Measurements from ENCODE around the gene TUBGCP4. TPM values are rescaled to one million over a fixed set of nuclear protein-coding genes. Genes with fewer than 3 reads are reported as not detected.

The TUBGCP4 gene
- total RNA-seq, 1 donor from 2014 or later = 12.8 TPM

GRCh38 chr15:43361313-43361903 lies 9.5 kb upstream of the TUBGCP4 start:
- Histone ChIP-seq H3K36me3 (ENCODE audit: control insufficient read depth, insufficient read depth, low read length) (peaks cover 4% of the 10 kb centered on the region), H3K4me3 (ENCODE audit: low read depth, low read length) (no peak overlapping the region), H3K27me3 (ENCODE audit: control insufficient read depth, insufficient read depth, low read length) (no peaks in the 10 kb centered on the region)
- TF ChIP-seq CTCF (IDR thresholded peaks at IDR 0.05; ENCODE audit: insufficient read depth, low read length, poor library complexity, severe bottlenecking) = no peak
- no peak for DNase-seq (ENCODE audit: low read depth)

- TF ChIP-seq CTCF (IDR thresholded peaks at IDR 0.05; ENCODE audit: insufficient read depth, low read length, poor library complexity, severe bottlenecking) = no peak
- H3K4me3 ChIP-seq (ENCODE audit: low read depth, low read length) = peak overlapping the region; percentile 74
- DNase-seq (ENCODE audit: low read depth) = no peak
- H3K27me3 ChIP-seq (ENCODE audit: control insufficient read depth, insufficient read depth, low read length) = no peaks in the 10 kb centered on the region
- peaks cover 3% of the 10 kb centered on the region for H3K36me3 ChIP-seq (ENCODE audit: control insufficient read depth, insufficient read depth, low read length)
Observed at GRCh38 chr15:43370310-43370974, 459 bp upstream of the TUBGCP4 start.

- Histone ChIP-seq H3K27me3 (ENCODE audit: control insufficient read depth, insufficient read depth, low read length) (no peaks in the 10 kb centered on the region), H3K36me3 (ENCODE audit: control insufficient read depth, insufficient read depth, low read length) (peaks cover 2% of the 10 kb centered on the region), H3K4me3 (ENCODE audit: low read depth, low read length) (no peak overlapping the region)
- DNase-seq (ENCODE audit: low read depth) = no peak
- TF ChIP-seq CTCF (IDR thresholded peaks at IDR 0.05; ENCODE audit: insufficient read depth, low read length, poor library complexity, severe bottlenecking) = peak; percentile 77
Observed at GRCh38 chr15:43376017-43376705, 5.3 kb downstream of the TUBGCP4 start.

GRCh38 chr15:43378601-43379000 lies 7.7 kb downstream of the TUBGCP4 start:
- DNase-seq (ENCODE audit: low read depth) = no peak
- no peak for TF ChIP-seq CTCF (IDR thresholded peaks at IDR 0.05; ENCODE audit: insufficient read depth, low read length, poor library complexity, severe bottlenecking)
- H3K36me3 ChIP-seq (ENCODE audit: control insufficient read depth, insufficient read depth, low read length) = peaks cover 2% of the 10 kb centered on the region
- no peak overlapping the region for H3K4me3 ChIP-seq (ENCODE audit: low read depth, low read length)
- no peaks in the 10 kb centered on the region for H3K27me3 ChIP-seq (ENCODE audit: control insufficient read depth, insufficient read depth, low read length)

- no peaks in the 10 kb centered on the region for H3K27me3 ChIP-seq (ENCODE audit: control insufficient read depth, insufficient read depth, low read length)
- DNase-seq (ENCODE audit: low read depth) = no peak
- H3K4me3 ChIP-seq (ENCODE audit: low read depth, low read length) = no peak overlapping the region
- TF ChIP-seq CTCF (IDR thresholded peaks at IDR 0.05; ENCODE audit: insufficient read depth, low read length, poor library complexity, severe bottlenecking) = no peak
- no peaks in the 10 kb centered on the region for H3K36me3 ChIP-seq (ENCODE audit: control insufficient read depth, insufficient read depth, low read length)
Observed at GRCh38 chr15:43382310-43382709, 11.4 kb downstream of the TUBGCP4 start.

Data from kidney epithelial cell (primary cell).